Mucosa of stomach (tissue), 1 donor: ENCODE measurements around the gene SYN1.

ENCODE experiments used
- H3K27me3 ChIP-seq: one replicate; pipeline ENCODE4 v1.7.0; 2013; ENCODE audit warnings: mild to moderate bottlenecking, low read length; ENCODE audit not compliant: control insufficient read depth, insufficient read depth
- H3K36me3 ChIP-seq: one replicate; pipeline ENCODE4 v1.7.0; 2013; ENCODE audit warnings: low read length; ENCODE audit not compliant: control insufficient read depth, insufficient read depth
- H3K4me1 ChIP-seq: one replicate; pipeline ENCODE4 v1.7.0; 2013; ENCODE audit warnings: mild to moderate bottlenecking, low read length; ENCODE audit not compliant: control insufficient read depth, insufficient read depth
- H3K4me3 ChIP-seq: one replicate; pipeline ENCODE4 v1.7.0; 2013; ENCODE audit warnings: low read length
- H3K9ac ChIP-seq: one replicate; pipeline ENCODE4 v1.7.0; 2013; ENCODE audit warnings: mild to moderate bottlenecking, low read length, moderate library complexity
- H3K9me3 ChIP-seq: one replicate; pipeline ENCODE4 v1.7.0; 2013; ENCODE audit warnings: mild to moderate bottlenecking, low read length, moderate library complexity; ENCODE audit not compliant: control insufficient read depth
- donor health status: Pancreatic carcinoma.

Gene SYN1

GRCh38 chrX:47523297-47523696 is 96.4 kb downstream of the SYN1 start:
- no peaks in the 10 kb centered on the region for H3K9me3 ChIP-seq
- H3K9ac ChIP-seq = peak overlapping the region; percentile 59
- H3K27me3 ChIP-seq = peaks cover 4% of the 10 kb centered on the region
- no peaks in the 10 kb centered on the region for H3K36me3 ChIP-seq
- no peaks in the 10 kb centered on the region for H3K4me1 ChIP-seq
- H3K4me3 ChIP-seq = no peak overlapping the region
